Ishikawa (cell line): ENCODE measurements around the gene FTSJ1.

Experiments used
- CEBPB ChIP-seq: IDR thresholded peaks from 2 replicates; pipeline ENCODE4 v1.6.1; 2012
- EGR1 ChIP-seq: IDR thresholded peaks from 2 replicates; pipeline ENCODE4 v1.6.1; 2012
- EP300 ChIP-seq: IDR thresholded peaks from 2 replicates; pipeline ENCODE4 v1.6.1; 2012; ENCODE audit warnings: borderline replicate concordance
- TCF12 ChIP-seq: IDR thresholded peaks from 2 replicates; pipeline ENCODE4 v1.6.1; 2012; ENCODE audit warnings: low read depth
- YY1 ChIP-seq: IDR thresholded peaks from 2 replicates; pipeline ENCODE4 v1.6.1; 2012; ENCODE audit warnings: low read depth
- TF ChIP-seq, protein P1 (sequence below): IDR thresholded peaks from 2 replicates; pipeline ENCODE4 v1.6.1; 2012; ENCODE audit warnings: low read depth, mild to moderate bottlenecking
- TF ChIP-seq, protein P2 (sequence below): IDR thresholded peaks from 2 replicates; pipeline ENCODE4 v1.6.1; 2012

DNA sequence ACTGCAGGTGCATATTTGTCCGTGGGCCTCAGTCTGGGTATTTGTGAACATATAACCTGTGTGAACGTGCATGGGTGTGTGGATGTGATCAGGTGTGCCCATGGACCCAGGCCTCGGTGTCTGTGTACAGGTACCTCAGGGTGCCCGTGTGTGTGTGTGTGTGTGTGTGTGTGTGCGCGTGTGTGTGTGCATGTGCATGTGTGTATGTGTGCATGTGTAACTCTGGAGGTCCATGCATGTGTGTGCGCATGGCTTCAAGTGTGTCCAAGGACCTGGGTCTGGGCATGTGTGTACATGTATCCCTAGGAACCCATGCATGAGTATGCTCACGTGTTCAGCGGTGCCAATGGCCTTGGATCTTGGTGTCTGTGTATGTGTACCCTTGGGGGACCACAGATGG is 15.8 kb downstream of the FTSJ1 start:
- TF ChIP-seq, protein P1, sequence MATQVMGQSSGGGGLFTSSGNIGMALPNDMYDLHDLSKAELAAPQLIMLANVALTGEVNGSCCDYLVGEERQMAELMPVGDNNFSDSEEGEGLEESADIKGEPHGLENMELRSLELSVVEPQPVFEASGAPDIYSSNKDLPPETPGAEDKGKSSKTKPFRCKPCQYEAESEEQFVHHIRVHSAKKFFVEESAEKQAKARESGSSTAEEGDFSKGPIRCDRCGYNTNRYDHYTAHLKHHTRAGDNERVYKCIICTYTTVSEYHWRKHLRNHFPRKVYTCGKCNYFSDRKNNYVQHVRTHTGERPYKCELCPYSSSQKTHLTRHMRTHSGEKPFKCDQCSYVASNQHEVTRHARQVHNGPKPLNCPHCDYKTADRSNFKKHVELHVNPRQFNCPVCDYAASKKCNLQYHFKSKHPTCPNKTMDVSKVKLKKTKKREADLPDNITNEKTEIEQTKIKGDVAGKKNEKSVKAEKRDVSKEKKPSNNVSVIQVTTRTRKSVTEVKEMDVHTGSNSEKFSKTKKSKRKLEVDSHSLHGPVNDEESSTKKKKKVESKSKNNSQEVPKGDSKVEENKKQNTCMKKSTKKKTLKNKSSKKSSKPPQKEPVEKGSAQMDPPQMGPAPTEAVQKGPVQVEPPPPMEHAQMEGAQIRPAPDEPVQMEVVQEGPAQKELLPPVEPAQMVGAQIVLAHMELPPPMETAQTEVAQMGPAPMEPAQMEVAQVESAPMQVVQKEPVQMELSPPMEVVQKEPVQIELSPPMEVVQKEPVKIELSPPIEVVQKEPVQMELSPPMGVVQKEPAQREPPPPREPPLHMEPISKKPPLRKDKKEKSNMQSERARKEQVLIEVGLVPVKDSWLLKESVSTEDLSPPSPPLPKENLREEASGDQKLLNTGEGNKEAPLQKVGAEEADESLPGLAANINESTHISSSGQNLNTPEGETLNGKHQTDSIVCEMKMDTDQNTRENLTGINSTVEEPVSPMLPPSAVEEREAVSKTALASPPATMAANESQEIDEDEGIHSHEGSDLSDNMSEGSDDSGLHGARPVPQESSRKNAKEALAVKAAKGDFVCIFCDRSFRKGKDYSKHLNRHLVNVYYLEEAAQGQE = no peak
- TF ChIP-seq TCF12 (no peak), EP300 (no peak), CEBPB (no peak), EGR1 (no peak), YY1 (no peak)
- TF ChIP-seq, protein P2, sequence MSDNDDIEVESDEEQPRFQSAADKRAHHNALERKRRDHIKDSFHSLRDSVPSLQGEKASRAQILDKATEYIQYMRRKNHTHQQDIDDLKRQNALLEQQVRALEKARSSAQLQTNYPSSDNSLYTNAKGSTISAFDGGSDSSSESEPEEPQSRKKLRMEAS = no peak
